AG09309 (cell line): ENCODE data around the gene LYRM1.

Experiments
- DNase-seq: peaks from one replicate; pipeline ENCODE4 v3.0.0-alpha.2; 2010; ENCODE audit warnings: low read depth
- H3K4me3 ChIP-seq: 2 replicates; pipeline ENCODE4 v1.5.1; 2011; ENCODE audit warnings: mild to moderate bottlenecking, low read depth, low read length, moderate library complexity; ENCODE audit not compliant: control insufficient read depth
- CTCF ChIP-seq: IDR thresholded peaks from 2 replicates; pipeline ENCODE4 v1.5.1; 2011; ENCODE audit warnings: mild to moderate bottlenecking, low read depth, low read length, inconsistent platforms; ENCODE audit not compliant: insufficient read depth, control insufficient read depth; ENCODE audit errors: missing control alignments

LYRM1 gene

GRCh38 chr16:20887207-20887606, 13.4 kb upstream of the LYRM1 start:
- no peak for TF ChIP-seq CTCF
- DNase-seq = no peak
- H3K4me3 ChIP-seq = no peak overlapping the region

- no peak overlapping the region for H3K4me3 ChIP-seq
- TF ChIP-seq CTCF = no peak
- no peak for DNase-seq
Observed at GRCh38 chr16:20889625-20890275, 10.8 kb upstream of the LYRM1 start.

DNA sequence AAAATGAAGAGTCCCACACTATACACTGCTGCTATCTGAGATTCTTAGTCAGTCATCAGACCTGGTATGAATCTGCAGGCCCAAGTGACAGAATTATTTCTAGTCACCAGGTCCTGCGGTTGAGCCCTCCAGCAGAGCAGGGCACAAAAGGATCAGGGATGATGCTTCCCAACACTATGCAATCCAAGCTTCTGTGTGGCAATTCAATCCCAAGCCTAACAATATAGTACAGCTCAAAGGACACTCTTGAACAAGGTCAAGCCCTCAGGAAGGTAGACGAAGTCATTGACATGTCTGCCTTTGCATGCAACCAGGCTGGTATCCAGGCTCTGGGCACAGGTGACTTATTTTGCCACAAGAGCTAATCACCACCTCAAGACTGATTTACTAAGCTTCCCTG, 6.2 kb upstream of the LYRM1 start:
- no peak overlapping the region for H3K4me3 ChIP-seq
- no peak for TF ChIP-seq CTCF
- DNase-seq = no peak

DNA sequence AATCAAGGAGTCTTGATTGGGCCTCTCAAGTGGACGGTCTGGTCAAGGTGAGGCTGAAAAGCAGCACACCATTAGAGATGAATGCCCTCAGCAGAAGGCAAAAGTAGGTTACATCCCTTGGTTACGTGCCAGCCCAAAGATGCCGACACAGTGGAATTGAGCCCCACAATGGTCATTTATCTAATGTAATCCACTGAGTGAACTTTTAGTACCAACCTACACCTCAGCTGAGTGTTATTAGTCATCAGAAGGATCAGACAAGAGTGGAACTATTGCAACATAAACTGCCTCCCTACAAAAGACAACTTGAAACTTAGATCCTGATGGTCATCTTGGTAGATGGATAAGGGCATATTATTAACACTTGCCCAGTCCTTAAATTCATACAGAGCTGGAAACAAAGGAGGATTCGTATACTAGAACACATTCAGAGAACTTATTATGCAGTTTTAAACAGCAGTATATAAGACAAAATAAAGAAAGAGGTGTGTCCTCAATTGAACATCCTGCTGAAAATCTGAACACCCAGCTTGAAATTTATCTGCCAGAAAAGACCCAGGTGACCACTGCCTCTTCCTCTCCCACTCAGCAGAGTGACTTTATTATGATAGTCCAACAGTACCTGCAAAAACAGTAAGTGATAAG, 3.2 kb upstream of the LYRM1 start:
- no peak overlapping the region for H3K4me3 ChIP-seq
- TF ChIP-seq CTCF = no peak
- no peak for DNase-seq

DNA sequence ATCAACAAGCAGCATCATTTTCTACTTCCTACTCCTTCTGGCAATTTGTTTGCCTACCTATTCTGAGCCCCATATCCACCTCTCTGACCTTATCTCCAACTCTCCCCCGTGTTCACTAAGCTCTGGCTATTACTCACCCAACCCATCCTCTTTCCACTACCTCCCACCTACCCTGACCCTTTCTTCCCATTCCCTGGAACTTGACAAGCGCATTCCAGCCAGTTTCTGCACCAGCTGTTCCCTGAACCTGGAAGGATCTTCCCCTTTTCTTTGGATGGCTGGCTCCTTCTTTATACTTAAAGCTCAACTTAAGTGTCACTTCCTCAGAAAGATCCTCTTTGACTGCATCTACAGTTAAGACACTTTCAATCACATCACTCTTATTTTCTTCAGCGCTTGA, 2.6 kb upstream of the LYRM1 start:
- H3K4me3 ChIP-seq = peak overlapping the region; percentile 5
- no peak for DNase-seq
- no peak for TF ChIP-seq CTCF

GRCh38 chr16:20899071-20899470, 1.5 kb upstream of the LYRM1 start:
- DNase-seq = no peak
- peak overlapping the region; percentile 93 for H3K4me3 ChIP-seq
- TF ChIP-seq CTCF = no peak
